Measurements from ENCODE around the gene RPS6KA2. TPM values are rescaled to one million over a fixed set of nuclear protein-coding genes. Genes with fewer than 3 reads are reported as not detected.

The RPS6KA2 gene
- total and polyA plus RNA-seq, 3 donors from 2014 or later = 18.4 to 21.7 (median 19.8) TPM

DNA sequence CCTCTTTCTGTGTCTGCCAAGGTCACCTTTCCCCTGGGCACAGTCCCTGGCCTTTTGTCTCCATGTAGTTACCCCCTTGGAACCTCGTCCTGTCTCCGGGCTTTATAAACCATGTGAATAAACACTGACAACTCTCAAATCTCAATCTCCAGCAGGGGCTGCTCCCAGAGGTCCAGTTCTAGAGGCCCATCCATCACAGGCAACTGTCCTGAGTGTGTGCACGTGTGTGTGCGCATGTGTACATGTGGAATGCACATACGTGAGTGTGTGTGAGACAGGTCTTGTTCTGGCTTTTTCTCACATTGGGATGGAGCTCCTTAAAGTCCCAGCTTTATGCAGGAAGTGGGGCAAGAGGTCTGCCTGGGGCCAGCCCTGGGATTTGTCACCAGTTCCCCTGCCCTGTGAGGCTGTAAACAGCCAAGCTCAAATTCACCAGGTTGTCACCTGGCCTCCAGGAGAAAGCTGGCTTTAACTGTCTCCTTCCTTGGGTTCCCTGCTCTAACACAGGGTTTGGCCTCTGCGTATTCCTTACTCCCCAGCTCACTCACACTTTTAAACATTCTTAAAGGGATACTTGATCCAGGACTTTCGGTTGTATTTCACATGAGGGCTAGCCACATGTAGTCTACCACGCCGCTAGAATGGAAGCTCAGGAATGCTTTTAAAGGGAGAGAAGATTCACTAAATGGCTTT lies 83.3 kb downstream of the RPS6KA2 start:
- TF ChIP-seq, protein P1, sequence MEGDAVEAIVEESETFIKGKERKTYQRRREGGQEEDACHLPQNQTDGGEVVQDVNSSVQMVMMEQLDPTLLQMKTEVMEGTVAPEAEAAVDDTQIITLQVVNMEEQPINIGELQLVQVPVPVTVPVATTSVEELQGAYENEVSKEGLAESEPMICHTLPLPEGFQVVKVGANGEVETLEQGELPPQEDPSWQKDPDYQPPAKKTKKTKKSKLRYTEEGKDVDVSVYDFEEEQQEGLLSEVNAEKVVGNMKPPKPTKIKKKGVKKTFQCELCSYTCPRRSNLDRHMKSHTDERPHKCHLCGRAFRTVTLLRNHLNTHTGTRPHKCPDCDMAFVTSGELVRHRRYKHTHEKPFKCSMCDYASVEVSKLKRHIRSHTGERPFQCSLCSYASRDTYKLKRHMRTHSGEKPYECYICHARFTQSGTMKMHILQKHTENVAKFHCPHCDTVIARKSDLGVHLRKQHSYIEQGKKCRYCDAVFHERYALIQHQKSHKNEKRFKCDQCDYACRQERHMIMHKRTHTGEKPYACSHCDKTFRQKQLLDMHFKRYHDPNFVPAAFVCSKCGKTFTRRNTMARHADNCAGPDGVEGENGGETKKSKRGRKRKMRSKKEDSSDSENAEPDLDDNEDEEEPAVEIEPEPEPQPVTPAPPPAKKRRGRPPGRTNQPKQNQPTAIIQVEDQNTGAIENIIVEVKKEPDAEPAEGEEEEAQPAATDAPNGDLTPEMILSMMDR (IDR thresholded peaks at IDR 0.05) = no peak
- no peak for TF ChIP-seq POLR2A (IDR thresholded peaks at IDR 0.05)
- Histone ChIP-seq H3K27ac (no peak overlapping the region), H3K36me3 (ENCODE audit: low read depth, missing control alignments) (no peaks in the 10 kb centered on the region), H3K4me3 (no peak overlapping the region), H3K4me1 (no peaks in the 10 kb centered on the region), H3K9me3 (no peaks in the 10 kb centered on the region), H3K27me3 (no peaks in the 10 kb centered on the region)
- intact Hi-C loops (cut with DNase I; ENCODE audit: low total_unique reads) = no loop called here
- no peak for DNase-seq
- WGBS, 2 donors = 91% methylated on average over 9 of the region's 9 CpGs

DNA sequence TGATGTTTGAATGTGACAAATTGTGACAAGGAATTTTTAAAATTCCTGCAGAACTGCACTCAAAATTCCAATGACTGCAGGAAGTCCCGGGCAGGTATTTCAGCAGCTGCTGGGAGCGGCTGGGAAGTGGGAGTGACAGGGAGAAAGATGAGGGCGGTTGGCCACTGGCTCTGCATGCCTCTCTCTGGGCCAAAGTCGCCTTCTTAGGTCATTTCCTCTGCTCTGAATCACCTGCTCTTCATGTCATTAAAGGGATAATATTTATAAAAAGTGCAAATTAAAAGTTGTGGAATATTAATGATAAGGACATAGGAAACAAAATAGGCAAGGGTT lies 84.5 kb downstream of the RPS6KA2 start:
- Histone ChIP-seq H3K9me3 (no peaks in the 10 kb centered on the region), H3K27me3 (no peaks in the 10 kb centered on the region), H3K4me1 (no peaks in the 10 kb centered on the region), H3K4me3 (no peak overlapping the region), H3K27ac (no peak overlapping the region), H3K36me3 (ENCODE audit: low read depth, missing control alignments) (no peaks in the 10 kb centered on the region)
- no peak for TF ChIP-seq POLR2A (IDR thresholded peaks at IDR 0.05)
- TF ChIP-seq, protein P1 (IDR thresholded peaks at IDR 0.05) = no peak
- 56 to 83% methylated on average over 4 of the region's 4 CpGs for WGBS, 2 donors
- no peak for DNase-seq
- intact Hi-C loops (cut with DNase I; ENCODE audit: low total_unique reads) = no loop called here

DNA sequence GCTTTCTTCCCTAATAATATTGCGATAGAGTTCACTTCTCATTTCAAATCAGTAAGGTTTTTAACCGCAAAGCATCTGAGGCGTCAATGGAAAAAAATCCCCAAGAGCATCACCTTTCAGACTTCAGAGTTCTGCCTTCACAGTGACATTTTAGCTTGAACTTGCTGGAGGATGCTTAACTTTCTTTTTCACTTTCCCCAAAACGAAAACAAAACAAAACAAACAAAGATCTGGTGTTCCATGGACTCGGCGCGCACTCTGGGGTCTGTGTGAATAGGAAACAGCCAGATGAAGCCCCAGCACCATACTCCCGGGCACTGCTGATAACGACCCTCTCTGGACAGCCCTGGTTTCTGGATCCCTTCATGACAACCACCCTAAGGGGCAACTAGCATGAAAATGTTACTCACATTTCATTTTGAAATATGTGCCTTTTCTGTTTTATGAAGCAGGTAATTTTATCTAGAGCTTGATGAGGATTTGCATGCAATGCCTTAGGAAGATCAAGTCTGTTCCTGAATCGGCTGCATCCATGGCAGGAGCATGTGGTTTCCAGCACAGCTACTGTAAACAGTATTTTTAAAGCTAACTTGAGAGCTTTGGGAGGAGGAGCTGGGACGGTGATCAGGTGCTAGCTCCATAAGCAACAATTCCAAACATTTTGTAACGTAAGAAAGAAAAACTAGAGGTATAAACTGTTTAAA lies 85.0 kb downstream of the RPS6KA2 start:
- Histone ChIP-seq H3K4me1 (no peaks in the 10 kb centered on the region), H3K4me3 (no peak overlapping the region), H3K9me3 (no peaks in the 10 kb centered on the region), H3K27me3 (no peaks in the 10 kb centered on the region), H3K27ac (no peak overlapping the region), H3K36me3 (ENCODE audit: low read depth, missing control alignments) (no peaks in the 10 kb centered on the region)
- intact Hi-C loops (cut with DNase I; ENCODE audit: low total_unique reads) = no loop called here
- WGBS, 2 donors = 68 to 85% methylated on average over 12 of the region's 12 CpGs
- no peak for TF ChIP-seq POLR2A (IDR thresholded peaks at IDR 0.05)
- TF ChIP-seq, protein P1 (IDR thresholded peaks at IDR 0.05) = no peak
- no peak for DNase-seq

DNA sequence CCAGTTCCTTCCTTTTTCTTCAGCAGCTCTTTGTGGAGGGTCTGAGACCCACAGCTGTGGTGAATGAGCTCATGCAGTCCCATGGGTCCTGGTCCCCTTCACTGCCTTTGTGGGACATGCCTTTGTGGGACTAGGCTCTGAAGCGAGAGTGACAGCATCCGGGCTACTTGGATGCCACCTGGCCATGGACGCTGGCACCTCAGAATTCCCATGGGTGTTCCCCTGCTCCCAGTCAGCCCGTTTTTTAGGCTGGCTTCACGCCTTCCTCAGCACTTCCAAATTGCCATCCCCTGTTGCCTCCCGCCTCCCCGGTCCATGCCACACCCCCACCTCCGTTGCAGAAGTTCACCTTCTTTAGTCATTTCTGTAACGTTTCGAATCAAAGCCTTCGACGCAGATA lies 85.7 kb downstream of the RPS6KA2 start:
- no peak overlapping the region for H3K4me3 ChIP-seq
- TF ChIP-seq, protein P1 (IDR thresholded peaks at IDR 0.05) = no peak
- no peak for TF ChIP-seq POLR2A (IDR thresholded peaks at IDR 0.05)
- DNase-seq = no peak
- H3K9me3 ChIP-seq = no peaks in the 10 kb centered on the region
- intact Hi-C loops (cut with DNase I; ENCODE audit: low total_unique reads) = no loop called here
- WGBS, 2 donors = 81 to 89% methylated on average over 12 of the region's 12 CpGs
- no peak overlapping the region for H3K27ac ChIP-seq
- H3K36me3 ChIP-seq (ENCODE audit: low read depth, missing control alignments) = no peaks in the 10 kb centered on the region
- no peaks in the 10 kb centered on the region for H3K4me1 ChIP-seq
- H3K27me3 ChIP-seq = no peaks in the 10 kb centered on the region

Measured in testis (tissue), 3 donors.